Body of pancreas (tissue), 4 donors: ENCODE measurements around the gene CCN2.

ENCODE experiments used
- CTCF ChIP-seq, 7 experiments: fragments of 450-650 bp in 4 of 7; fragments of 200-600 bp in 3 of 7; sonication (generic) in 3 of 7; IDR thresholded peaks; one replicate each; pipeline ENCODE4 v1.5.1; 2016 to 2019; ENCODE audit warnings: antibody characterized with exemption in 7 of 7
- POLR2A ChIP-seq, 3 donors: fragments of 450-650 bp; IDR thresholded peaks; one replicate each; pipeline ENCODE4 v1.6.1; 2016; ENCODE audit warnings: antibody characterized with exemption in 3 of 3, mild to moderate bottlenecking in 2 of 3

- no peak for TF ChIP-seq CTCF (IDR thresholded peaks at IDR 0.05)
- no peak for TF ChIP-seq POLR2A (IDR thresholded peaks at IDR 0.05)
These were observed 37.9 kb upstream of the CCN2 start for GRCh38 chr6:131989036-131989435.
